Activated naive CD4-positive, alpha-beta T cell treated with Interleukin-2 at 50 U/mL for 16 hours (primary cell): ENCODE measurements around the gene CTNNA2.

Experiments
- DNase-seq: peaks from one replicate; pipeline ENCODE4 v3.0.0-alpha.2; 2020

The CTNNA2 gene

DNA sequence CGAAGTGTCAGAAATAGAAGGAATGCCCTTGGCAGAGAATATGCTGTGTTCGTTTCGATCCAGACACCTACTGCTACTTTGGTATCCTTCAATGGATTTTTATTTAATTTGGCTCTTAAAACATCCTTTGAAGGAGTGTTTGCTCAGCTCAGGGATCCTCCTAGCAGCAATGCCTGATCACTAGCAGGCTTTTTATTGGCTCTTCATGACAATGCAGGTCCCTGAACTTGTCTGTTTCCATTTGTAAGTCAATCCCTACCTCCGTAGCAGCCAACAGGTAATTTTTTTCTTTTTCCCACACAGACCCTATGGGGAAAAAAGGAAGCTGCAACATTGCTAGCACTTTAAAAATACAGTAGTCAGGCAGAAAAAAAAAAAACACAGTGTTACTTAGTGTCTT is 1157.9 kb downstream of the CTNNA2 start:
- DNase-seq, result no peak

DNA sequence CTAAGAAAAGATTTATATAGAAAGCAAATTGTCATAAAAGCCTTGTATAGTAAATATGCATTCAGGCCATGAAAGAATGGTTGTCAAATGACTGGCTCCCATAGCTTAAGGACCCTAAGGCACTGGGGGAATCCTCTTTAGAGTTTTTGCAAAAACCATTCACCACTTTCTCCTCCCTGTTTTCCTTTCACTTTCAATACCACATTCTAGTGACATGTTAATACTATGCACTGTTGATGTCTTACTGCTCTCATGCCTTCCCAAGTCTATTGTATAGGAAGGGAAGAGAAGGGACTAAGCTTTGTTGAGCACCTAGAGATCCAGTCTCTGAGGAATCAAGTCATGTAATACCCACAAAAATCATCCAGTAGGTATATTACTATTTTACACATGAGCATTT is 1174.7 kb downstream of the CTNNA2 start:
- no peak for DNase-seq

DNA sequence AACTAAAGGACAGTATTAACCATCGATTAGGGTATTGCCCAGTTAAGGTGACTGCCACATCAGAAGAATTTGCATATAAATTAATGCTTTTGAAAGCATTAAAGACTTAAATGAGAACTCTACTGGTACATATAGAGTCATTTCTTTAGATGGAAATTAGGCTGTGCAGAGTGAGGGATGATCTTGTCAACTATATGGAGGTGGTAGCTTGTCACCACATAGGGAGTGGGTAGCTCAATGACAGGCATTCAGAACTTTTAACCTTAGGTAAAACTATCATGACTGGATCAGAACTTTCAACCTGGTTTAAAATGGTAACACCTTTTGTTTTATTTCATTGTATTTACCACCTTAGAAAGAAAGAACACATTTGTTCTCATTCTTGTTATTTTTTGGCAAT is 1176.3 kb downstream of the CTNNA2 start:
- no peak for DNase-seq
